ENCODE data around the gene ADSS1.
"Not testable (repeated sequence)": the region's sequence is repeated elsewhere in the genome, so short reads cannot be mapped to it uniquely, and the experiment has no call there.

ADSS1 gene

GRCh38 chr14:104718147-104718546, 5.9 kb upstream of the ADSS1 start:
- no peak for DNase-seq

- no peak for DNase-seq
Observed at GRCh38 chr14:104718871-104719270, 5.2 kb upstream of the ADSS1 start.

GRCh38 chr14:104719343-104719742, 4.7 kb upstream of the ADSS1 start:
- DNase-seq, result no peak

GRCh38 chr14:104721505-104722431, 2.3 kb upstream of the ADSS1 start:
- DNase-seq, result no peak

- DNase-seq, result no peak
Observed at GRCh38 chr14:104722938-104723650, 935 bp upstream of the ADSS1 start.

- DNase-seq, result no peak
Observed at GRCh38 chr14:104724407-104724980, 465 bp downstream of the ADSS1 start.

GRCh38 chr14:104724981-104725771, 1.1 kb downstream of the ADSS1 start:
- no peak for DNase-seq

GRCh38 chr14:104725772-104726548, 1.9 kb downstream of the ADSS1 start:
- no peak for DNase-seq

- DNase-seq, result no peak
Observed at GRCh38 chr14:104726600-104727451, 2.8 kb downstream of the ADSS1 start.

- DNase-seq, result no peak
Observed at GRCh38 chr14:104728631-104729030, 4.6 kb downstream of the ADSS1 start.

- DNase-seq, result not testable (repeated sequence)
Observed at GRCh38 chr14:104729176-104729834, 5.3 kb downstream of the ADSS1 start.

- DNase-seq, result no peak
Observed at GRCh38 chr14:104729835-104730181, 5.8 kb downstream of the ADSS1 start.

- no peak for DNase-seq
Observed at GRCh38 chr14:104730487-104730886, 6.5 kb downstream of the ADSS1 start.

- DNase-seq, result no peak
Observed at GRCh38 chr14:104731320-104732294, 7.6 kb downstream of the ADSS1 start.

- no peak for DNase-seq
Observed at GRCh38 chr14:104732355-104732804, 8.4 kb downstream of the ADSS1 start.

- no peak for DNase-seq
Observed at GRCh38 chr14:104732931-104733681, 9.1 kb downstream of the ADSS1 start.

- no peak for DNase-seq
Observed at GRCh38 chr14:104734051-104734587, 10.1 kb downstream of the ADSS1 start.

GRCh38 chr14:104734601-104734990, 10.6 kb downstream of the ADSS1 start:
- no peak for DNase-seq
